ENCODE measurements around the gene PFAS.
A peak's percentile ranks its signal among the peaks of the same experiment; 100 is the strongest.

Gene PFAS

DNA sequence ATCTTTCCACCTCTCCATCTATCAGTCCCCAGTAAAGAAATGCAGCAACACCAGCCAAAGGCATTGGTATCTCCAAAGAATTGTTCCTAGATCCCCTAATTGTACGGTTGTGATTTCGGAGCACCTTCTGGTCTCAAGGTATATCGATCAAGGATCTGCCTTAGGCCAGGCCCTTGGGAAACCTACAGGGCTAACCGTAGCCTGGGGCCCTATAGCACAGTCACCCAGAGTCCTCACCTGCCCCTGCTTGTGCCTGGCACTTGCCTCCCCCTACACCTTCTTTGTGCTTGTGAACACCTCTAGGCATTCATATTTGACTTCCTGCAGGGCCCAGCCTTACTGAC lies 21.9 kb upstream of the PFAS start:
- DNase-seq (ENCODE audit: low read depth) = no peak
- TF ChIP-seq, protein P1, sequence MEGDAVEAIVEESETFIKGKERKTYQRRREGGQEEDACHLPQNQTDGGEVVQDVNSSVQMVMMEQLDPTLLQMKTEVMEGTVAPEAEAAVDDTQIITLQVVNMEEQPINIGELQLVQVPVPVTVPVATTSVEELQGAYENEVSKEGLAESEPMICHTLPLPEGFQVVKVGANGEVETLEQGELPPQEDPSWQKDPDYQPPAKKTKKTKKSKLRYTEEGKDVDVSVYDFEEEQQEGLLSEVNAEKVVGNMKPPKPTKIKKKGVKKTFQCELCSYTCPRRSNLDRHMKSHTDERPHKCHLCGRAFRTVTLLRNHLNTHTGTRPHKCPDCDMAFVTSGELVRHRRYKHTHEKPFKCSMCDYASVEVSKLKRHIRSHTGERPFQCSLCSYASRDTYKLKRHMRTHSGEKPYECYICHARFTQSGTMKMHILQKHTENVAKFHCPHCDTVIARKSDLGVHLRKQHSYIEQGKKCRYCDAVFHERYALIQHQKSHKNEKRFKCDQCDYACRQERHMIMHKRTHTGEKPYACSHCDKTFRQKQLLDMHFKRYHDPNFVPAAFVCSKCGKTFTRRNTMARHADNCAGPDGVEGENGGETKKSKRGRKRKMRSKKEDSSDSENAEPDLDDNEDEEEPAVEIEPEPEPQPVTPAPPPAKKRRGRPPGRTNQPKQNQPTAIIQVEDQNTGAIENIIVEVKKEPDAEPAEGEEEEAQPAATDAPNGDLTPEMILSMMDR (IDR thresholded peaks at IDR 0.05; ENCODE audit: low read depth, low read length, missing control alignments) = no peak
- in situ Hi-C loops (cut with HindIII; ENCODE audit: low sequenced_read_pairs) = no loop called here
- H3K4me3 ChIP-seq (ENCODE audit: low read depth, low read length) = peak overlapping the region; percentile 42

DNA sequence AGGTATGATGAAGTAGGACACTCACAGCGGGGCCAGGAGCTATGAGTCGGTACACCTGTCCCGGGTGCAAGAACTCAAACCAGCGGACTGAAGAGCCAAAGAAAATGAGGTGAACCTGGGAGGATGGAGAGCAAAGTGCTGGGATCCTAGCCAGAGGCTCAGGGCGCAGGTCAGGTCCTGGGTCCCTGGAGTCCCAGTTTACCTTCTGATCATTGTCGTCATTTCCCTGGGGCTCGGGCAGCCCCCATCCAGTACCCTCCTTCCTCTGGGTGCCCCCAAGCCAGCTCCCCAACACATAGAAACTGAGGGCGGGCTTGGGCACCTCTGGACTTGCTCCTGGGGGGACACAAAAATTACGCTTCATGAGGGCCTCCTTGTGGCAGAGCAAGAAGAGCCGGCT lies 17.4 kb upstream of the PFAS start:
- no peak for DNase-seq (ENCODE audit: low read depth)
- in situ Hi-C loops (cut with HindIII; ENCODE audit: low sequenced_read_pairs) = no loop called here
- TF ChIP-seq, protein P1 (IDR thresholded peaks at IDR 0.05; ENCODE audit: low read depth, low read length, missing control alignments) = no peak
- no peak overlapping the region for H3K4me3 ChIP-seq (ENCODE audit: low read depth, low read length)

DNA sequence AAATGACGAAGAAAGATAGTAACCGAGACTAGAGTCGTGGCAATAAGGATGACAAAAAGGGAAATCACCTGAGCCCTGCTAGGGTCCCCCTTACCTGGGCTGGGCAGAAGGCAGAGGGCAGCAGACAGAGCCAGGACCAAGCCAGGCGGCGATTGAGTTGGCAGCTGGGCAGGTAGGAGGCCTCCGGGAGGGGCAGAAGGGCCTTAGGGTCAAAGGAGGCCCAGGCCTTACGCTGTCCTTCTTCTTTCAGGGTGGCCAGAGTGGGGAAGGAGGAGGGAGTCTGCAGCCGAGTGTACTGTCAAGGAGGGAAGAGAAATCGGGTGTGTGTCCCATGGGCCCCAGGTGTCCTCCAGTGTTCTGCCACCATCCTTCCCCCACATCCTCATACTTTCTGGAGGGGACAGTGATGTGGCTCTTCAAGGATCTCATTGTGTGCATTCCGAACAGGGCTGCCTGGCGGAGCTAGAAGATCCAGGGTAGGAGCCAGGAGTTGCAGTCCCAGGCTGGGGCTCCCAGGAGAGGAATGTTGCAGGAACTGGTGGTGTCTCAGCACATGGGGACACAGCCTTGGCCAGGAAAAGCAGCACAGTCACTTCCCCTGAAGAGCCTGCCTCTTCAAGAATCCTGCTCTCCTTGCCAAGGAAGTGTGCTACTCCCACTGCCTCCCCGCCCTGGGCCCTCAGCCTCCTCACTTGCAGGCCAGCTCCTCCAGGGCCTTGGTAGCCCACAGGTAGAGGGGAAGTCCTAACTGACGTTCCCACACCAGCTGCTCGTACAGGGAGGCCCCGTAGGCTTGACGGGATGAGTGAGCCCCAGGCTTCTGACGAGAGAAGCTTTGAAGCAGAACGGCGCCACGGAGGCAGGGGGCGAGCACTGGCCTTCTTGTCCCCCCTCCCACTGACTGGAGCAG lies 14.5 kb upstream of the PFAS start:
- in situ Hi-C loops (cut with HindIII; ENCODE audit: low sequenced_read_pairs) = no loop called here
- no peak for DNase-seq (ENCODE audit: low read depth)
- H3K4me3 ChIP-seq (ENCODE audit: low read depth, low read length) = no peak overlapping the region
- TF ChIP-seq, protein P1 (IDR thresholded peaks at IDR 0.05; ENCODE audit: low read depth, low read length, missing control alignments) = no peak

DNA sequence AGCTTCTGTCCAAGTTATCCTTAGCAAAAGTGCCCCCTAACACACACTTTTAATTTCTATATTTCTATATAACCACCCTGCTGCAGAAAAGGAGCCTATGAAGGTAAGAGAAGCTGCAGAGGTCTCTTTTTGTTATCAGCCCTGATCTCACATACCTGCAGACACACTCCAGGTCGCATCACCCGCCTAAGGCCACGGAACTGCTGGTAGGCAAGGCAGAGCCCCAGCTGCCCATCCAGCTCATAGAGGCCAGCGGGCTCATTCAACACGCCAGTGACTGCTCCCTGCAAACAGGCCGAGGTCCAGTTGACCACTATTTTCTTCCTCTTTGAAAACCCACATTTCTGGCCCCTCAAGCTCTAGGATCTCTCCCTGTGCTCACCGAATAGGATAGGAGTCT lies 13.4 kb upstream of the PFAS start:
- TF ChIP-seq, protein P1 (IDR thresholded peaks at IDR 0.05; ENCODE audit: low read depth, low read length, missing control alignments) = no peak
- DNase-seq (ENCODE audit: low read depth) = no peak
- in situ Hi-C loops (cut with HindIII; ENCODE audit: low sequenced_read_pairs) = no loop called here
- no peak overlapping the region for H3K4me3 ChIP-seq (ENCODE audit: low read depth, low read length)

DNA sequence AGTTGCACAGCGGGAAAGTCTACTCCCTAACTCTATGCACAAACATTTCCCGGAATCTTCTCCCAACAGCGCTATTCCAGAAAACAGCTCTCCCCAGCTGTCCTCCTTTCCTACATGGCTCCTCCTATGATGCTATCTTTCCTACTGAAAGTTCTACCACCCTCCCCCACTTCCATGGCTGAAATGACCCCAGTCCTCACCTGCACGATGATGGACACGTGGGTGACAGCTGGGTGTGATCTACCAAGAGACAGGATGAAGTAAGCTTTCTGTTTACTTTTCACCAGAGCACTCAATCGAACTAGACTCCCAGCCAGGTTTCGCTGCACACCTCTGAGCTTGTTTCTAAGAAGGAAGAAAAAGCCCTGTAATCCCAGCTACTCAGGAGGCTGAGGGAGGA lies 11.9 kb upstream of the PFAS start:
- in situ Hi-C loops (cut with HindIII; ENCODE audit: low sequenced_read_pairs) = no loop called here
- DNase-seq (ENCODE audit: low read depth) = no peak
- TF ChIP-seq, protein P1 (IDR thresholded peaks at IDR 0.05; ENCODE audit: low read depth, low read length, missing control alignments) = no peak
- H3K4me3 ChIP-seq (ENCODE audit: low read depth, low read length) = no peak overlapping the region

DNA sequence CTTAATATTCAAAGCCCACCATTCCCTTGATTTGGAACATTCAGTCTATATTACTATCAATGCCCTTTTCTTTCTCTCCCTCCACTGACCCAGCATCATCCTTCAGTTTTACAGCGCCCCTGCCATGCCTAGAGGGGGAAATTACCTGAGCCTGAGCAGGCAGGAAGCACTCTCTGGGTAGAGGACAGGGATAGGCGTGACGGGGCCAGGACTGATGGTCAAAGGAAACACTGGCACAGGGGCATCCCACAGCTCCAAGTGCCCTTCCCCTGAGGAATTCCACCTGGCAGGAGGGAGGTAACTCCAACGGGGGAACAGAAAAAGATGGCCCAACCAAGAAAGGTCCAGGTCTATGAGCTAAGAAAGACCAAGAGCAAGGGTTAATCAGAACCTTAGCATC lies 11.2 kb upstream of the PFAS start:
- TF ChIP-seq, protein P1 (IDR thresholded peaks at IDR 0.05; ENCODE audit: low read depth, low read length, missing control alignments) = no peak
- in situ Hi-C loops (cut with HindIII; ENCODE audit: low sequenced_read_pairs) = no loop called here
- no peak overlapping the region for H3K4me3 ChIP-seq (ENCODE audit: low read depth, low read length)
- DNase-seq (ENCODE audit: low read depth) = no peak
